Suppressor macrophage treated with lipopolysaccharide for 1 hour (primary cell): Measurements from ENCODE around the gene TMEM135.
"Not testable (repeated sequence)": the region's sequence is repeated elsewhere in the genome, so short reads cannot be mapped to it uniquely, and the experiment has no call there.

Source experiments
- DNase-seq, 3 donors: peaks; one replicate each; pipeline ENCODE4 v3.0.0-alpha.2; 2020 to 2022

Gene TMEM135

DNA sequence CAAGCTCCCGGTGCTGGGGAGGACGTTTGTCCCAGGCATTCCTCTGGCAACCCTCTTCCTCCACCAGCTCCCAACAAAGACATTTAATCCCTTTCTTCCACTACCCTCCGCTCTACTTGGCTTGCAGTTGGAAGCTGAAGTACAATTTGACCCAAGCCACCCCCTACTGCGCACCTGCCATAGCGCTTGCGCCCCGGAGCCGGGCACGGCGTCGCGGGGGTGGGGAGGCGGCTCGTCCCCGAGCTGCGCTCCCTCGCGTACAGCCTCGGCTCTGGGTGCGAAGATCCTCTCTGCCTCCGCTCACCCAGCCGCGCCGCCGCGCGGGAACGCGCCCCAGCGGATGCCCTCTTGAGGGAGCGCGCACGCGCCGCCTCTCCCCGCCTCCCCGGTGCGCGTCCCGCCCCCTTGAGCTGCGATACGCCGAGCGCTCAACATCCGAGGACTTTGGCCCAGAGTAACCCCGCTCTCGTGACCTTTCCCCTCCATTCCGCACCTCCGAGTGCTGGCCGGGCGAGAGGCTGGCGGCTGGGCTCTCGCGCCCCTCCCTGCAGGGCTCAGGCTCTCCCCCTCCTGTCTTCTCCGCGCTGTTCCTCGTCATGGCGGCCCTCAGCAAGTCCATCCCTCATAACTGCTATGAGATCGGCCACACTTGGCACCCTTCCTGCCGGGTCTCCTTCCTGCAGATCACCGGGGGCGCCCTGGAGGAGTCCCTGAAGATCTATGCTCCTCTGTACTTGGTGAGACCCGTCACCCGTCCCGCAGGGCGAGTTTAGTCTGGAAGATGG is at the start of gene TMEM135:
Gene TMEM135, plus strand, starts transcription at position 485 of the 785 bp plus-strand sequence. Its CDS starts 112 bp downstream, at position 597.
- peak; percentile 90 to 96 (median 92) for DNase-seq

GRCh38 chr11:86988351-86988881 is 49.3 kb upstream of the TMEM135 start:
- no peak for DNase-seq

DNA sequence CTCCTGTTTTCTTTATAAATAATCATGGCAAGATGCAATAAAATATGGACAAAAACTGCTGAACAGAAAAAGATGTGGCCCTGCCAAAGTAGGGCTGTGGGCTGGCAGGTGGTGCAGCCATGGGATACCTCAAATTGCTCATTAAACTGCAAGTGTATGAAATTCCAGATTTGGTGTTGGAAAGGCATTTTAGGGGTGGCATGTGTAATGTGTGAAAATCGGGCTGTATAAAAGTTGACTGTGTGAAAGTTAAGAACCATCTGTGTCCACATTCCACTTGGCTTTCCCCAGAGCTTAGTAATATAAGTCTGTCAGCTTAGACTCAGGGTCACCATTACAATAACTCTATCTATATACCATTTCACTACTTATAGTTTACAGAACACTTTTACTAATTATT is 47.7 kb upstream of the TMEM135 start:
- DNase-seq: no peak

- no peak for DNase-seq
These were observed 47.2 kb upstream of the TMEM135 start for GRCh38 chr11:86990515-86990914.

- DNase-seq: no peak
These were observed 46.4 kb upstream of the TMEM135 start for GRCh38 chr11:86991341-86991740.

DNA sequence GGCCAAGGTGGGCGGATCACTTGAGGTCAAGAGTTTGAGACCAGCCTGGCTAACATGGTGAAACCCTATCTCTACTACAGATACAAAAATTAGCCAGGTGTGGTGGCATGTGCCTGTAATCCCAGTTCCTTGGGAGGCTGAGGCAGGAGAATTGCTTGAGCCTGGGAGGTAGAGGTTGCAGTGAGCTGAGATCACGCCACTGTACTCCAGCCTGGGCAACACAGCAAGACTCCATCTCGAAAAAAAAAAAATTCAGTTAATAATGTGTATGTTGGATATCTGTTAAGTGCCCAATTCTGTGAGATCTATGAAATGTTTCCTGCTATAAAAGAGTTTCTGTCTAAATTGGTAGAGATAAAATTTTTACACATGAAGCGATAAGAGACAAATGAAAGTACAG is 45.4 kb upstream of the TMEM135 start:
- DNase-seq: not testable (repeated sequence)

DNA sequence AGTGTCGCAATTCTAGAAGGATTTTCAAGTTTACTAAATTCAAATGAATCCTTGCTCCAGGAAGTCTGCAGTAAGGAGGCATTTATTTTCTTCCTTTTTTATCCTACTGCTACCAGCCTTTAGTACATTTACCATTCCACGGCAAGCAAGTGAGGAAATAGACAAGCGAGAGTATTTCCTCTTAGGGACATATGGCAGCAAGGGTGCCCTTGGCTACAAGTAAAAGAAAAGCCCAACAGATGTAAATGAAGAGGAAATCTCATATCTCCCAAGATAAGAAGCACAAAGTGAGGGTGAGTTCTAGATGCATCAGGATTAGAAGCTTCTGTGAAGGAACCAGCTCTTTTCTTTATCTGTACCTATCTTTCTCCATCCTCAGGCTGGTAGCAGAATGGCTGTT is 44.7 kb upstream of the TMEM135 start:
- no peak for DNase-seq

DNA sequence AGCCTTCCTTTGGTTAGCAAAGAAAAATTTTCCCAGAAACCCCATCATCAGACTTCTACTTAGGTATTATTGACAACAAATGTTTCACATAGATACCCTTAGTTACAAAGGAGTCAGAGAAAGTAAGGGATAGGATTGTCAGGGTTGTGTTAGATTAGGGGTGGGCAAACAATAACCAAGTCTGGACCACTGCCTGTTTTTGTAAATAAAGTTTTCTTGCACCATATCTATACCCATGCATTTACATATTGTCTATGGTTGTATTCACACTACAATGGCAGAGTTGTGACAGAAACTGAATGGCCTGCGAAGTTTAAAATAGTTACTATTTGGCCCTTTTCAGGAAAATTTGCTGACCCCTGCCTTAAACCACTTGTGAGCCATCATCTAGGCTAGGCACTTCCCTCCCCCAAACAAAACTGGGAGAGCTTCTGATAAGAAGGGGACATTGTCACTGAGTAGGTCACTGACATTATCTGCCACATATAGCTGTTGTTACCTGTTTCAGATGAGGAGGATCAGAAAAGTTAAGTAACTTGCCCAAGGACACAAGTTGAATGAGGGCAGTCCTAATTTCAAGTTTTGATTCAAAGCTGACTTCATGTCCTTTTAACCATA is 40.7 kb upstream of the TMEM135 start:
- DNase-seq: no peak

DNA sequence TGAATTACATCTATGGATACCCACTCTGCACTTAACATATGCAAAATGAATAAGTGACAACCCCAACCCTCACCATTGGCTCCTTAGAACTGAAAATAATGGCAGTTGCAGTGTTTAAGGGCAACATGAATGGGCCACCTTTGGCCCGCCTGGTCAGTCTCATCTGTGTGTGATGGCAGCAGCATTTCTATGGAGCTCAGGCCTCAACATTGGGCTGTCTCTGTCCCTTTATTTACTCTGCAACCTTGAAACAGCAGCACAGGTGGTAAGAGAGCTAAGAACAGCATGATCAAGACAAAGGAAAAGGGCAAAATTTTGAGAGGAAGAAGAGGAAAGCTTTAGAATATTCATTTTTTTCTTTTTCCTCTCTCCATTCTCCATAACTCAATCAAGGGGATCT is 38.3 kb upstream of the TMEM135 start:
- no peak for DNase-seq

DNA sequence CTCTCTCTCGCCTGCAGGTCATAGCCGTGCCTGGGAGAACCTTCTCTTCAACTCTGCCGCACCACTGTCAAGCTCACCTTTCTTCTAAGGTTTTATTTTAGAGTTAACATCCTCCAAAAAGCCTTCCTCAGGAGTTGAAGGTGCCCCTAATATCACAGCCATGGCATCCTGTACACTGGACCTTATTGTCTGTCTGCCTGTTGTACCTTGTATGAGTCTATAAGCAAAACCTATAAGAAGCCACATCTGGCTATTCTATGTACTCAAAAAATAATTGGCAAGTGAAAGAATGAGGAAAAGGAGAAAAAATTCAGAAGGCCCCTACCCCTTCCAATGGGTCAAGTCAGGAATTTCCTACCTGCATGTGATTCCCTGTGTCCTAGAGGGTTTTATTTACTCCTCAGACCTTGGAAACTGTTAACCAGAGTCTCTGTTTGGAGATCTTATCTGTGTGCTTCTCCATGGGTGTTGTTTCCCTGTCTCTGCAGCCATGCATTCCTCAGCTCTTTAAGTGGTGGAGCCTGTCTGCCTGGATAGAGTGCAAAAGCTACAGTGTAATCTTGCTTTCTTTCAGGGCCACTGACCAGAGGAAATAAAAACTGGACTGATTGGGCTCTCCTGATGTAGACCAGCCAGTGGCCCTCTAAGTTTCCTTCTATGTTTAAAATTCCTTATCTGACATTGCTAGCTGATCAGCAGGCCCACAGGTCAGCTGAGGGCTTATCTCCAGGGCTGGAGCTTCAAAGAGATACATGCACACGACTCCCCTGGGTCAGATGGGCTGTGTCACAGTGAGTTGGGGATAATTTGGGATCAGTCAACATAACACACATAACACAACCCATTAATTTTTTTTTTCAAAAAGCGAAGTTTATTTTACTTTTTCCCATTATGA is 37.6 kb upstream of the TMEM135 start:
- no peak for DNase-seq

DNA sequence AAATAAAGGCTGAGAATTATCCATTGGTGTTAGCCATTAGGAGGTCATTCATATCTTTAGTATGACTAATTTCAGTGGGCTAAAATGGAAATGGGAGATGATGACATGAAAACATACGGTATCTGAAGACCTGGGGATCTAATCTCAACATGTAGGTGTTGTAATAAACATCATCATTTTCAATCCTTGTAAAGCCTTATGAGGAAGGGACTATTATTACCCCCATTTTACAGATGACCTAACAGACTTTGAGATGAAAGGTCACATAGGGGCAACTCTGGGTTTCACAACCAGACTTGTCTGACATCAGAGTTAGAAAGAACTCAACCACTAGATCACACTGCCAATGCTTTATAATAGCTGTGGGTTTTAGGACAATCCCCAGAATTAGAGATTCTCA is 34.8 kb upstream of the TMEM135 start:
- DNase-seq: peak in 2 of 3 donors; percentile 2 to 4

GRCh38 chr11:87004281-87004680 is 33.5 kb upstream of the TMEM135 start:
- not testable (repeated sequence) for DNase-seq

DNA sequence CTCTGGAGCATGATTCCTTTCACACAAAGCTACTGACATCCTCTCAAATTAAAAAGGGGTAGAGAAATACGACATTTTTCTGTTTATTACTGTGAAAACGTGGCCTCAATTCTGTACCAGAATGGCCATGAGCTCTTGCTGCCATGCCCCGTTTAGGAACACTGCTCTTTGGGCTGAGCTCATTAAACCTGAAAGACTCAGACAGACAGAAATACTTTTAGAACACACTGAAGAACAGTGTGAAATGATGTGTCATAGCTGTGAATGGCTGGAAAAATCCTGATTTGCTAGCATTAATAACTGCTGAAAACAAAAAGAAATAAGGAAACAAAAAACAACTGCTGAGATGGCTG is 32.2 kb upstream of the TMEM135 start:
- DNase-seq: no peak

DNA sequence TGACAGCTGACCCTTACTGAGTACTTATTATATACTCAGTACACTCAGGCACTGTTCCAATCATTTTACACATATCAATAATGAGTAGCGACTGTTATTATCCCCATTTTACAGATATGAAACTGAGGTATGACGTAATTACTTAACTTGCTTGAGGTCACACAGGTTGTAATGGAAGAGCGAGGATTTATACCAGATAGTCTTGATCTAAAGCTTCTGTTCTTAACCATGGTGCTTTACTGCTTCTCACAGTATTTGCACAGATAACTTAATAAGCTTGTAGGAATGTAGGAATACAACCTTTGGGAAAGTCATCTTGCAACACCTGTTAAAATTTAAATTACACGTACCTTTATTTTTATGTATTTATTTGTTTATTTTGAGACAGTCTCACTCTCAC is 31.7 kb upstream of the TMEM135 start:
- no peak for DNase-seq

DNA sequence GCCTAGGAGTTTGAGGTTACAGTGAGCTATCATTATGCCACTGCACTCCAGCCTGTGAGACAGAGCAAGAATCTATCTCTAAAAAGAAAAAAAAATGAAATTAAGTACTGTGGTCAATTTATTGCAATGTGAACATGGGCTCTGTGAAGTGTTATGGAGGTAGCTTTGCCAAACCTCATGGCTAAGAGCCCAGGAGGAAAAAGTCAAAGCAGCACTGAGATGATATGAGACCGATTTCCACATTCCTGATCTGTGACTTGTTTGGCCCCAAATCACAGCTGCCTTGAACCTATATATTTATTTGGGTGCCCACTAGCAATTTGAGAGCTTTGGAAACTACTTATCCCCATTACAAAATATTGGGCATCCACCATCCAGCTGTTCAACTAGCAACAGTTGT is 29.8 kb upstream of the TMEM135 start:
- DNase-seq: no peak

DNA sequence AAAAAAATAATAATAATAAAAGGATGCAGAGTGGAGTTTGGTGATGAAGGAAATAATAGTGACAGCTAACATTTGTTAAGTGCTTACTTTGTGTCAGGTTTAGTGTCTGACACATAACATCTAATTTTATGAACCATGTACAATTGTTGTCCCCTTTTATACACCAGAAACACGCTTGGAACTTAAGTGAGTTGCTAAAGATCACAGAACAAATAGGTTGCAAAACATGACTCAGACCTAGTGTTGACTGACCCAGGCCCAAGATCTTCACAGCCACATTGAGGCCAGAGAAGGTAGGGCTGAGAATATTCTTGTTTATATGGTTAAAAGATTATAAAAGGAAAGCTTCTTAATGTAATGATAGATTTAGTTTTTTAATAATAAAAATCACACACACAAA is 25.6 kb upstream of the TMEM135 start:
- no peak for DNase-seq

DNA sequence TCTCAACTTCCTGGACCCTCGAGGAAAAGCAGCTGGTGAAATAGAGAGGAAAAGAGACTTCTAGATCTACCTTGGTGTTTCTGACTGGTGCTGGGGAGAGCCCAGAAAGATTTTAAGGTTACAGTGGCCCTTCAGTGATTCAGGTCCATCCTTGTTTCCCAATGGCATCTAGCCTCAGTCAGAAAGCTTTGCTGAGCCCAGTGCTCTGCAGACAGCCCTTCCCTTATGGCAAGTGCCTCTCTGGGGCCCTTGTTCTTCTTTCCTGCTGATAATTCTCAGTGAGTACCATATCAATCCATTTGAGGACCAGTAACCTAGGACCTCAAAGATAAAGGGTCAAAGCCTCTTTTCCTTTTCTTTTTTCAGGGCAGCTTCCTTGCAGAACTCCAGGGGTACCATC is 25.1 kb upstream of the TMEM135 start:
- DNase-seq: no peak

DNA sequence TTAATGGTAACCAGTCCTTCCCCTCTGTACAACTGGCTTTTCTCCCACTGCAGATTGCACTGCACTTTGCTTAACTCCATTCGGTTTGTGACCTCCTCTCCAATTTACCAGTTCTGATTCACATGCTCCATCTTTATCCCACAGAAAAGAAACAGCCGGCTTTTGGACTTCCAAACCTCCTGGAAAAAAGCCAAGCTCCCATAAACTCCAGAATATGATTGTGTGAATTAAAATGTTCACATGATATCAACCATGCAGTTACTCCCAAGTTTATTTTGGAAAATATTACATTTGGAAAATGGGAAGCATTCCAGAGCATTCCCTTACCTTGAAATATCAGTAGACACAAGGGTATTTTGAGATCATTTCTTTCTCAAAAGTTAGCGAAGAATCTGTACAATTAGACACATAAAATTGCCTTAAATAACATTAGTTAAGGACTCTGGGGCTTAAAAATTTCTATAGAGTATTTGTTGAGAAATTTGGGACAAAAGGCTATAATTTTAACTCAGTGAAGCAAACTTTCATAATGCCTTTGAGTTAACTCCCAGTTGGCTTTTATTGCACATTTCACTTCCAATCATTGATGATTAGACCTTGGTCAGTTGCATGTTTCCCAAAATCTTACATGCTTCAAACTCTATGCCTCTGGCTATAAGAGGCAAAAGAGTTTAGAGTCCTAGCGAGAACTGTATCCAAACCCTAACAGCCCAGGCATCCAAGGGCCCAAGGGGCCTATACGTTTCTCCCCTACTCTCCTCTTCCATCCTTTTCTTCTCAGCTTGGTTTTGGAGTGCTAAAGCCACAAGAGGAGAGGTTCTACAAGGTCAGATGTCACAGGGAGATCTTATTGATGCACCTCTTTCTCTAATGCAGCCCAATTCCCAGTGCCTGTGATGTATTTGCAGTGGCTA is 23.6 kb upstream of the TMEM135 start:
- DNase-seq: no peak

DNA sequence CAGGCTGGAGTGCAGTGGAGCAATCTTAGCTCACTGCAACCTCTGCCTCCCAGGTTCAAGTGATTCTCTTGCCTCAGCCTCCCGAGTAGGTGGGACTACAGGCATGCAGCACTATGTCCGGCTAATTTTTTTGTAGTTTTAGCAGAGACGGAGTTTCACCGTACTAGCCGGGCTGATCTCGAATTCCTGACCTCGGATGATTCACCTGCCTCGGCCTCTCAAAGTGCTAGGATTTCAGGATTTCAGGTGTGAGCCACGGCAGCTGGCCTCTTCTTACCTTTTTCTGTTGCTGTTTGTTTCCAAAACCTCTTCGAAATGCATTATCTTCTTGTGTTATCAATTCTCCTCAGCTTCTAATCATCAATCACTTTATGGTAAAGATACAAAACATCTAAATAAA is 22.1 kb upstream of the TMEM135 start:
- no peak for DNase-seq

GRCh38 chr11:87019613-87020271 is 18.0 kb upstream of the TMEM135 start:
- no peak for DNase-seq

DNA sequence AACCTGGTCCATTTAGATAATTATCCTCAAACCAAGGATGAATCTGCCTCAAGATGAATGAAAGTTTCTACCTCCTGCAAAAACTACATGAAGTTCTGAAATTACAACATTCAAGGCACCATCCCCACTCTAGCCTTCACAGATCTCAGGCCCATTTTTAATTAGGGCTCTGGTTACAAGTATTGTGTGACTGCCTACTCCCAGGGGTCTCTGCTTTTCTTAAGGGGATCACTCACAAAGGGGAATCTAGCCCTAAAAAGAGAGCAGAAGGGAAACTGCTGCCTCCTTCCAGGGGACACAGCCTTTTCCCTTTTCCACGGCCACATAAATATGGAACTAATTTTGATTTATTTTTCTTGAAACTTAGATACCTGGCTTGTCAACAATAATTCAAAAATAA is 17.4 kb upstream of the TMEM135 start:
- no peak for DNase-seq
